HepG2 (cell line): ENCODE measurements around the gene KXD1. TPM values are rescaled to one million over a fixed set of nuclear protein-coding genes. Genes with fewer than 3 reads are reported as not detected.
A peak's percentile ranks its signal among the peaks of the same experiment; 100 is the strongest.

Experiments used
- ATF4 ChIP-seq, 2 experiments: fragments of 450-650 bp in 1 of 2; sonication (generic) in 1 of 2; formaldehyde crosslinking; IDR thresholded peaks; 2 replicates each; pipeline versions ENCODE4 v1.5.0 to v1.8.0; 2020 to 2022; ENCODE audit warnings: mild to moderate bottlenecking in 1 of 2, missing genetic modification reagents in 1 of 2
- BCL6 ChIP-seq: IDR thresholded peaks from 2 replicates; pipeline ENCODE4 v1.6.1; 2016; ENCODE audit warnings: missing genetic modification reagents, missing compliant biosample characterization
- BRCA1 ChIP-seq: sonication (generic); formaldehyde crosslinking; IDR thresholded peaks from 2 replicates; pipeline ENCODE4 v1.4.0; 2020; ENCODE audit warnings: missing genetic modification reagents
- ETV5 ChIP-seq: IDR thresholded peaks from 2 replicates; pipeline ENCODE4 v1.6.1; 2018; ENCODE audit warnings: missing biosample characterization, missing genetic modification reagents, inconsistent platforms, borderline replicate concordance
- HNF4A ChIP-seq: sonication (generic); formaldehyde crosslinking; IDR thresholded peaks from 2 replicates; pipeline ENCODE4 v1.4.0; 2020; ENCODE audit warnings: missing genetic modification reagents
- JARID2 ChIP-seq: sonication (generic); formaldehyde crosslinking; IDR thresholded peaks from 2 replicates; pipeline ENCODE4 v1.8.1; 2023; ENCODE audit warnings: missing genetic modification reagents, inconsistent platforms; ENCODE audit not compliant: insufficient replicate concordance
- KAT8 ChIP-seq: IDR thresholded peaks from 2 replicates; pipeline ENCODE4 v1.6.1; 2016; ENCODE audit warnings: missing genetic modification reagents, missing compliant biosample characterization
- MAX ChIP-seq: IDR thresholded peaks from 2 replicates; pipeline ENCODE4 v1.6.1; 2012; ENCODE audit warnings: inconsistent platforms
- NCOR1 ChIP-seq: fragments of 200-600 bp; sonication (generic); IDR thresholded peaks from 2 replicates; pipeline ENCODE4 v1.7.0; 2017; ENCODE audit warnings: antibody characterized with exemption, low read length, borderline replicate concordance
- PAXIP1 ChIP-seq: sonication (generic); formaldehyde crosslinking; conservative IDR thresholded peaks from 2 replicates; pipeline ENCODE4 v1.4.0; 2020; ENCODE audit warnings: mild to moderate bottlenecking, missing genetic modification reagents, moderate library complexity
- PCBP2 ChIP-seq: fragments of 200-400 bp; formaldehyde crosslinking; optimal IDR thresholded peaks from 2 replicates; pipeline ENCODE3; 2018; ENCODE audit warnings: low read length, low read depth; ENCODE audit not compliant: poor library complexity, severe bottlenecking
- POLR2A ChIP-seq, 2 experiments: IDR thresholded peaks; 2 replicates each; pipeline ENCODE4 v1.6.1; 2011; ENCODE audit warnings: low read depth in 2 of 2, low read length in 2 of 2, mild to moderate bottlenecking in 1 of 2, moderate library complexity in 1 of 2; ENCODE audit not compliant: insufficient read depth in 1 of 2
- RBFOX2 ChIP-seq: fragments of 200-400 bp; formaldehyde crosslinking; IDR thresholded peaks from 2 replicates; pipeline ENCODE4 v1.6.1; 2017; ENCODE audit warnings: low read depth, mild to moderate bottlenecking, low read length
- RXRA ChIP-seq: sonication (generic); formaldehyde crosslinking; IDR thresholded peaks from 2 replicates; pipeline ENCODE4 v1.5.1; 2020; ENCODE audit warnings: missing genetic modification reagents
- SKI ChIP-seq: fragments of 450-650 bp; IDR thresholded peaks from one replicate; pipeline ENCODE4 v1.6.1; 2018; ENCODE audit warnings: mild to moderate bottlenecking; ENCODE audit not compliant: partially characterized antibody
- SP4 ChIP-seq: sonication (generic); formaldehyde crosslinking; IDR thresholded peaks from 2 replicates; pipeline ENCODE4 v1.8.1; 2023; ENCODE audit warnings: mild to moderate bottlenecking, missing genetic modification reagents
- XRCC5 ChIP-seq: fragments of 200-400 bp; formaldehyde crosslinking; optimal IDR thresholded peaks from 2 replicates; pipeline ENCODE3; 2017; ENCODE audit warnings: mild to moderate bottlenecking, low read length
- ZBTB7A ChIP-seq: sonication (generic); formaldehyde crosslinking; IDR thresholded peaks from 2 replicates; pipeline ENCODE4 v1.8.0; 2022; ENCODE audit warnings: mild to moderate bottlenecking, missing genetic modification reagents
- ZNF253 ChIP-seq: sonication (generic); formaldehyde crosslinking; IDR thresholded peaks from 2 replicates; pipeline ENCODE4 v1.8.0; 2022; ENCODE audit warnings: mild to moderate bottlenecking, missing genetic modification reagents, borderline replicate concordance
- ZNF574 ChIP-seq: sonication (generic); formaldehyde crosslinking; IDR thresholded peaks from 2 replicates; pipeline ENCODE4 v1.4.0; 2020; ENCODE audit warnings: missing genetic modification reagents
- ZNF773 ChIP-seq: sonication (generic); formaldehyde crosslinking; IDR thresholded peaks from 2 replicates; pipeline ENCODE4 v1.4.0; 2020; ENCODE audit warnings: missing genetic modification reagents, borderline replicate concordance
- ZNF777 ChIP-seq: sonication (generic); formaldehyde crosslinking; IDR thresholded peaks from 2 replicates; pipeline ENCODE4 v1.4.0; 2020; ENCODE audit warnings: missing genetic modification reagents
- ZNF850 ChIP-seq: sonication (generic); formaldehyde crosslinking; conservative IDR thresholded peaks from 2 replicates; pipeline ENCODE4 v1.9.0; 2021; ENCODE audit warnings: mild to moderate bottlenecking, missing genetic modification reagents
- polyA plus RNA-seq, 8 experiments: library from polyadenylated mRNA; depleted of rRNA in 3 of 8; stranded (reverse) in 7 of 8; unstranded in 1 of 8; fragments of >200 nt; fragmentation: Illumina TruSeq in 4 of 8; extraction: Trizol in 4 of 8; gene quantifications; 2 replicates each; pipeline versions ENCODE4 v1.2.1 to v1.2.3, GENCODE V29; 2011 to 2016; ENCODE audit warnings: low read depth in 4 of 8, missing spikeins in 1 of 8, mixed read lengths in 1 of 8; ENCODE audit not compliant: insufficient read depth in 1 of 8
- total RNA-seq, 5 experiments: library from RNA; depleted of rRNA; stranded (reverse); fragments of >200 nt; fragmentation: Illumina TruSeq; extraction: Trizol; gene quantifications; 2 replicates each; pipeline ENCODE4 v1.2.3, GENCODE V29; 2016; ENCODE audit warnings: low read depth in 1 of 5

Gene KXD1
- total and polyA plus RNA-seq, 2 of the 13 experiments (the other 11 are each of a cell fraction or from before 2014, with no cell fraction given): 44.6 to 143 TPM

GRCh38 chr19:18605546-18606280, 48.0 kb downstream of the KXD1 start (continued):
- TF ChIP-seq ATF4 (CRISPR knock-in tag; IDR thresholded peaks at IDR 0.05) (no peak), ZNF777 (CRISPR knock-in tag) (peak; percentile 97), ZNF773 (CRISPR knock-in tag) (no peak), JARID2 (CRISPR knock-in tag) (no peak), RXRA (CRISPR knock-in tag) (0 out of 2 replicates have a peak, but pooled peaks have one; percentile 3), ZNF850 (CRISPR knock-in tag) (no peak), PCBP2 (no peak), ETV5 (CRISPR knock-in tag) (0 out of 2 replicates have a peak, but pooled peaks have one; percentile 27), SP4 (CRISPR knock-in tag) (0 out of 2 replicates have a peak, but pooled peaks have one; percentile 26), ZBTB7A (peak; percentile 71), POLR2A (IDR thresholded peaks at IDR 0.05; ENCODE audit: insufficient read depth in 1 of 2, low read depth in 2 of 2, low read length in 2 of 2) (peak in 1 of 2 experiments; percentile 68; a peak in 2 of 4 replicates), BCL6 (CRISPR knock-in tag) (0 out of 2 replicates have a peak, but pooled peaks have one; percentile 31), RBFOX2 (peak; percentile 71), ZNF574 (peak; percentile 53), HNF4A (CRISPR knock-in tag) (peak; percentile 45), PAXIP1 (CRISPR knock-in tag) (0 out of 2 replicates have a peak, but pooled peaks have one; percentile 14), ZNF253 (CRISPR knock-in tag) (no peak), SKI (no peak), XRCC5 (no peak), BRCA1 (CRISPR knock-in tag) (no peak), MAX (peak; percentile 82), NCOR1 (peak; percentile 38; the same call in 1 of the 2 replicates), KAT8 (0 out of 2 replicates have a peak, but pooled peaks have one; percentile 12)
